Measurements from ENCODE around the gene MYH2. TPM values are rescaled to one million over a fixed set of nuclear protein-coding genes. Genes with fewer than 3 reads are reported as not detected.

The MYH2 gene
- not detected in 2 replicates for total RNA-seq

GRCh38 chr17:10549096-10549842 is at the start of gene MYH2:
Gene MYH2, minus strand, starts transcription at chr17:10549658. Its CDS starts 1,738 bp downstream, at chr17:10547920.

GRCh38 chr17:10518271-10519037 is 31.0 kb downstream of the MYH2 start, which contains the start of gene MYH1:
Gene MYH1, minus strand, starts transcription at chr17:10518542. Its CDS starts 1,900 bp downstream, at chr17:10516642.

Other genes with a start within 250 kb of the MYH2 start
- gene MYH13, start 176.7 kb downstream of the MYH2 start, total RNA-seq = not detected in 2 replicates
- not detected in 2 replicates for gene MYH8, start 127.7 kb downstream of the MYH2 start, total RNA-seq
- not detected in 2 replicates for gene MYH4, start 80.1 kb downstream of the MYH2 start, total RNA-seq
- gene MYH1, start 31.1 kb downstream of the MYH2 start, total RNA-seq = not detected in 2 replicates
- gene MYH3, start 107.7 kb upstream of the MYH2 start, total RNA-seq = 0.22 and 0.86 TPM in 2 replicates
- 20.1 and 20.2 TPM in 2 replicates for gene SCO1, start 147.9 kb upstream of the MYH2 start, total RNA-seq
- gene ADPRM, start 147.9 kb upstream of the MYH2 start, total RNA-seq = 10.0 and 11.6 TPM in 2 replicates
- 1.6 and 1.8 TPM in 2 replicates for gene TMEM220, start 180.4 kb upstream of the MYH2 start, total RNA-seq

Measured in placental pericyte (primary cell).